Lower lobe of right lung (tissue), 2 donors: ENCODE measurements around the gene LDB1. TPM values are rescaled to one million over a fixed set of nuclear protein-coding genes. Genes with fewer than 3 reads are reported as not detected.
A peak's percentile ranks its signal among the peaks of the same experiment; 100 is the strongest.

Experiments
- ATAC-seq, 2 donors: fragments of 200-7000 bp; cut with Tn5 transposase; one replicate each; pipeline ENCODE4 v1.9.1; 2020 to 2022; ENCODE audit warnings: mild to moderate bottlenecking in 2 of 2, moderate library complexity in 2 of 2
- DNase-seq: peaks from one replicate; pipeline ENCODE4 v3.0.0-alpha.2; 2020
- H3K27ac ChIP-seq: fragments of 200-600 bp; one replicate; pipeline ENCODE4 v1.8.0; 2022
- H3K27me3 ChIP-seq: fragments of 200-600 bp; one replicate; pipeline ENCODE4 v1.8.0; 2022; ENCODE audit warnings: low read depth
- H3K36me3 ChIP-seq: fragments of 200-600 bp; one replicate; pipeline ENCODE4 v1.8.0; 2022; ENCODE audit warnings: mild to moderate bottlenecking
- H3K4me1 ChIP-seq: fragments of 200-600 bp; one replicate; pipeline ENCODE4 v1.8.0; 2022
- H3K4me3 ChIP-seq: fragments of 200-600 bp; one replicate; pipeline ENCODE4 v1.8.0; 2022; ENCODE audit warnings: mild to moderate bottlenecking
- H3K9me3 ChIP-seq: fragments of 200-600 bp; one replicate; pipeline ENCODE4 v1.8.0; 2022
- intact Hi-C: fragments of 100-400 bp; cut with DNase I; formaldehyde crosslinking; loops from one replicate; pipeline ENCODE4 v1.11.0; 2022
- total RNA-seq: library from RNA; stranded (reverse); fragmentation: NEBNext Ultra II Directional; extraction: Animal tissue kit (Norgen Biotek cat#: 25700); gene quantifications from one replicate; pipeline ENCODE4 v1.2.1, GENCODE V29; 2021
- TF ChIP-seq, protein P1 (sequence below): fragments of 200-600 bp; IDR thresholded peaks from one replicate; pipeline ENCODE4 v1.8.0; 2022; ENCODE audit warnings: antibody characterized with exemption, mild to moderate bottlenecking
- donor health status: DM: no; HTN: yes; CAD: no; lungs with severe emphysema.

Gene LDB1
- total RNA-seq, 1 donor from 2014 or later = 58.0 TPM

- peak overlapping the region; percentile 95 for H3K4me3 ChIP-seq
- no peaks in the 10 kb centered on the region for H3K27me3 ChIP-seq
- intact Hi-C loops = no loop called here
- no peaks in the 10 kb centered on the region for H3K9me3 ChIP-seq
- TF ChIP-seq, protein P1, sequence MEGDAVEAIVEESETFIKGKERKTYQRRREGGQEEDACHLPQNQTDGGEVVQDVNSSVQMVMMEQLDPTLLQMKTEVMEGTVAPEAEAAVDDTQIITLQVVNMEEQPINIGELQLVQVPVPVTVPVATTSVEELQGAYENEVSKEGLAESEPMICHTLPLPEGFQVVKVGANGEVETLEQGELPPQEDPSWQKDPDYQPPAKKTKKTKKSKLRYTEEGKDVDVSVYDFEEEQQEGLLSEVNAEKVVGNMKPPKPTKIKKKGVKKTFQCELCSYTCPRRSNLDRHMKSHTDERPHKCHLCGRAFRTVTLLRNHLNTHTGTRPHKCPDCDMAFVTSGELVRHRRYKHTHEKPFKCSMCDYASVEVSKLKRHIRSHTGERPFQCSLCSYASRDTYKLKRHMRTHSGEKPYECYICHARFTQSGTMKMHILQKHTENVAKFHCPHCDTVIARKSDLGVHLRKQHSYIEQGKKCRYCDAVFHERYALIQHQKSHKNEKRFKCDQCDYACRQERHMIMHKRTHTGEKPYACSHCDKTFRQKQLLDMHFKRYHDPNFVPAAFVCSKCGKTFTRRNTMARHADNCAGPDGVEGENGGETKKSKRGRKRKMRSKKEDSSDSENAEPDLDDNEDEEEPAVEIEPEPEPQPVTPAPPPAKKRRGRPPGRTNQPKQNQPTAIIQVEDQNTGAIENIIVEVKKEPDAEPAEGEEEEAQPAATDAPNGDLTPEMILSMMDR = no peak
- peaks cover 21% of the 10 kb centered on the region for H3K36me3 ChIP-seq
- peaks cover 44% of the 10 kb centered on the region for H3K4me1 ChIP-seq
- H3K27ac ChIP-seq = peak overlapping the region; percentile 98
- DNase-seq = no peak
- no peak for ATAC-seq
Observed at GRCh38 chr10:102066399-102067088, 53.6 kb downstream of the LDB1 start.

DNA sequence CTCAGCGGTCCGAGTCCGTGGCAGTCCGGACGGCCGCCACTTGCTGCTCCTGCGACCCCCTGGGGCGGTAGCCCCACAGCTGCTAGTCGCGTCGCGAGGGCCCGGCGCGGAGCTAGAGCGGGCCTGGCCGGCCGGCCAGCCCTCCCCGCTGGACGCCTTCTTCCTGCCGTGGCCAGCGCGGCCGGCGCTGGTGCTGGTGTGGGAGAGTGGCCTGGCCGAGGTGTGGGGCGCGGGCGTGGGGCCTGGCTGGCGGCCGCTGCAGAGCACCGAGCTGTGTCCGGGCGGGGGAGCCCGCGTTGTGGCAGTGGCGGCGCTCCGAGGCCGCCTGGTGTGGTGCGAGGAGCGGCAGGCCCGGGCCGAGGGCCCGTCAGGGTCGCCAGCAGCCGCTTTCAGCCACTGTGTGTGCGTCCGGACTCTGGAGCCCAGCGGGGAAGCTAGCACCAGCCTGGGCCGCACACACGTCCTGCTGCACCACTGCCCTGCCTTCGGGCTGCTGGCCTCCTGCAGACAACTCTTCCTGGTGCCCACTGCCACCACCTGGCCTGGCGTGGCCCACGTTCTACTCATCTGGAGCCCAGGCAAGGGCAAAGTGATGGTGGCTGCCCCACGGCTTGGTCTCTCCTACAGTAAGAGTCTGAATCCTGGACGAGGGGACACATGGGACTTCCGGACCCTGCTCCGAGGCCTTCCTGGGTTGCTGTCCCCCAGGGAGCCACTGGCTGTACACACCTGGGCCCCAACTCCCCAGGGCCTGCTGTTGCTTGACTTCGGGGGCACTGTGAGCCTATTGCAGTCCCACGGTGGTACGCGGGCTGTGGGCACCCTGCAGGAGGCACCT is 54.4 kb downstream of the LDB1 start:
- Histone ChIP-seq H3K27me3 (no peaks in the 10 kb centered on the region), H3K4me3 (peak overlapping the region; percentile 95), H3K36me3 (peaks cover 21% of the 10 kb centered on the region), H3K27ac (peak overlapping the region; percentile 98), H3K9me3 (no peaks in the 10 kb centered on the region), H3K4me1 (peaks cover 44% of the 10 kb centered on the region)
- ATAC-seq (peak; percentile 71 to 77), DNase-seq (peak; percentile 65)
- TF ChIP-seq, protein P1 = no peak
- intact Hi-C loops = no loop called here

GRCh38 chr10:102064868-102065560 is 55.2 kb downstream of the LDB1 start, which contains the start of gene HPS6:
HPS6 (plus strand) TSS chr10:102065349; CDS start chr10:102065475, 126 bp downstream.
- Histone ChIP-seq H3K36me3 (peaks cover 21% of the 10 kb centered on the region), H3K9me3 (no peaks in the 10 kb centered on the region), H3K4me1 (peaks cover 44% of the 10 kb centered on the region), H3K27me3 (no peaks in the 10 kb centered on the region), H3K27ac (peak within 1 kb of the TSS; percentile 98), H3K4me3 (peak within 1 kb of the TSS; percentile 95)
- peak; percentile 98 for ATAC-seq
- TF ChIP-seq, protein P1 = peak; percentile 32
- intact Hi-C loops = no loop called here
- DNase-seq = peak; percentile 96

- TF ChIP-seq, protein P1 = no peak
- intact Hi-C loops = no loop called here
Observed at GRCh38 chr10:102064503-102064867, 55.7 kb downstream of the LDB1 start.

GRCh38 chr10:102059987-102060386 is 60.2 kb downstream of the LDB1 start:
- DNase-seq (no peak), ATAC-seq (no peak)
- TF ChIP-seq, protein P1 = no peak
- no peak overlapping the region for H3K27ac ChIP-seq
- H3K9me3 ChIP-seq = no peaks in the 10 kb centered on the region
- no peaks in the 10 kb centered on the region for H3K27me3 ChIP-seq
- intact Hi-C loops = no loop called here
- peaks cover 14% of the 10 kb centered on the region for H3K4me1 ChIP-seq
- H3K4me3 ChIP-seq = no peak overlapping the region
- no peaks in the 10 kb centered on the region for H3K36me3 ChIP-seq

More at GRCh38 chr10:102064503-102064867, 55.7 kb downstream of the LDB1 start:
- H3K27me3 ChIP-seq = no peaks in the 10 kb centered on the region
- H3K36me3 ChIP-seq = peaks cover 21% of the 10 kb centered on the region
- ATAC-seq (no peak), DNase-seq (no peak)
- H3K27ac ChIP-seq = peak overlapping the region; percentile 98
- H3K9me3 ChIP-seq = no peaks in the 10 kb centered on the region
- H3K4me1 ChIP-seq = peaks cover 42% of the 10 kb centered on the region
- H3K4me3 ChIP-seq = peak overlapping the region; percentile 95
